RWPE1 (cell line): Measurements from ENCODE around the gene HIBADH.
A peak's percentile ranks its signal among the peaks of the same experiment; 100 is the strongest.

Experiments
- CTCF ChIA-PET: fragments of 350-600 bp; sonication (Branson Sonifier 250); formaldehyde crosslinking; extraction: SDS; loops from one replicate; lab custom pipeline; 2021; lab: Yijun Ruan, JAX
- POLR2A ChIA-PET: fragments of 400-600 bp; formaldehyde crosslinking; extraction: SDS; loops from one replicate; lab custom pipeline; 2020; ENCODE audit warnings: antibody characterized with exemption; ENCODE audit not compliant: low non-redundant PET; lab: Yijun Ruan, JAX
- DNase-seq: peaks from one replicate; pipeline ENCODE4 v3.0.0; 2012; ENCODE audit warnings: low spot score
- H3K27ac ChIP-seq: fragments of 450-650 bp; 2 replicates; pipeline ENCODE4 v1.5.1; 2017
- TF ChIP-seq, protein P1 (sequence below): fragments of 450-650 bp; conservative IDR thresholded peaks from 2 replicates; pipeline ENCODE4 v1.5.1; 2017; ENCODE audit warnings: low read depth, mild to moderate bottlenecking

Gene HIBADH

DNA sequence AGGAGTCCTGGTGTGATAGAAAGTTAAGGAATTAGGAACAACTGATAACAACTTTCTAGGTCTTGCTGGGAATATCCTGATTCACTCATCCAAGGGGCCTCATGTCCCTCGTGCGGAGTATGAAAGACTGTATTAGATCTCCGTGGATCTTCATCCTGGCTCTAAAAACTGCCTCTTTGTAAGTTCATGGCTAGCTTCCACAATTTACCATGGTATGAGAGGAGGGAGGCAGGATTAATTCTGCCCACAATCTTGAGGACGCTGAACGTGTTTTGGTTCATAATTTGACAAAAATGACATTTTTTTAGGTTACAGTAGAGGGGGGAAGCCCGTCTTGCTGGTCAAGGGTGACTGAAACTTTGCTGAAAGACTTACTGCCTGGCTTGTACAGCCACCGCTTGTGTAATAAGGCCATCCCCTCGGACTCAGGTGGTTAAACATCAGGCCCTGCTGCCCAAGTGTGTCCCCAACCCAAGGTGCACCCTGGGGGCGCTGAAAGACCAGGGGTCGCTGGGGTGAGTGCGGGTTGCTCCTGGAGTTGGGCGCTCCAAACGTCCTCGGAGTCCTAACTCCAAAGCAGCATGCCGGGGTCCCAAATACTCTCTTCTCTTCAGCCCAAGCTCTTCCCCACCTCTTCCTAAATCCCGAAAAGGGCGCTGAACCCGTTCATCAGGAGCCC, 733 bp downstream of the HIBADH start:
- CTCF ChIA-PET = interaction anchor here (0.6 to 0.8 kb wide), 3 partner anchors 10 to 108 kb away, joined by 3 to 4 read pairs (median 4); no protein-coding TSS in a partner anchor
- TF ChIP-seq, protein P1, sequence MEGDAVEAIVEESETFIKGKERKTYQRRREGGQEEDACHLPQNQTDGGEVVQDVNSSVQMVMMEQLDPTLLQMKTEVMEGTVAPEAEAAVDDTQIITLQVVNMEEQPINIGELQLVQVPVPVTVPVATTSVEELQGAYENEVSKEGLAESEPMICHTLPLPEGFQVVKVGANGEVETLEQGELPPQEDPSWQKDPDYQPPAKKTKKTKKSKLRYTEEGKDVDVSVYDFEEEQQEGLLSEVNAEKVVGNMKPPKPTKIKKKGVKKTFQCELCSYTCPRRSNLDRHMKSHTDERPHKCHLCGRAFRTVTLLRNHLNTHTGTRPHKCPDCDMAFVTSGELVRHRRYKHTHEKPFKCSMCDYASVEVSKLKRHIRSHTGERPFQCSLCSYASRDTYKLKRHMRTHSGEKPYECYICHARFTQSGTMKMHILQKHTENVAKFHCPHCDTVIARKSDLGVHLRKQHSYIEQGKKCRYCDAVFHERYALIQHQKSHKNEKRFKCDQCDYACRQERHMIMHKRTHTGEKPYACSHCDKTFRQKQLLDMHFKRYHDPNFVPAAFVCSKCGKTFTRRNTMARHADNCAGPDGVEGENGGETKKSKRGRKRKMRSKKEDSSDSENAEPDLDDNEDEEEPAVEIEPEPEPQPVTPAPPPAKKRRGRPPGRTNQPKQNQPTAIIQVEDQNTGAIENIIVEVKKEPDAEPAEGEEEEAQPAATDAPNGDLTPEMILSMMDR = no peak
- H3K27ac ChIP-seq = peak overlapping the region; percentile 82
- POLR2A ChIA-PET = interaction anchor here (1.2 kb wide), 1 partner anchor 15 kb away, joined by 6 read pairs; no protein-coding TSS in a partner anchor
- DNase-seq = no peak

DNA sequence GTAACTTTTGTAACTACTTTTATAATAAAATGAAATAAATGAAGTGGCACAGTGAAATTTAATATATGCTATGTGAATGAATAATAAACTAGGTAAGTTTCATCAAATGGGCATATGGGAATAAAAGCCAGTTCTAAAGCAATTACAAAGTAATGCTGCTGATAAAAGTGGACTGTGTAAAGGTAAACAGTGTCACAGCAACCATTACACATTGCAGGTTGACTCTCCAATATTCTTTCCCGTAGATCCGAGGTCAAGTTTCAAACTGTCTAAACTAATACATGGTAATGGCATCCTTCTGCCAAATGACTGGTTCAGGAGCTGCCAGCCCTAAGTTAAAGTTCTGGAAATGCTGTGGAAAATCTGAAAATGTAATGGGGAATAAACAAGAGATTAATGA, 6.0 kb downstream of the HIBADH start:
- CTCF ChIA-PET = interaction anchor here (0.5 kb wide), 1 partner anchor 457 kb away, joined by 3 read pairs; the partner anchor contains the start of gene HOXA13
- TF ChIP-seq, protein P1 = no peak
- POLR2A ChIA-PET = no interaction called here
- no peak overlapping the region for H3K27ac ChIP-seq
- no peak for DNase-seq

GRCh38 chr7:27655184-27655583, 7.5 kb downstream of the HIBADH start:
- POLR2A ChIA-PET = no interaction called here
- no peak overlapping the region for H3K27ac ChIP-seq
- DNase-seq = no peak
- CTCF ChIA-PET = no interaction called here
- TF ChIP-seq, protein P1 = no peak

GRCh38 chr7:27652518-27652917, 10.2 kb downstream of the HIBADH start:
- ChIA-PET POLR2A (no interaction called here), CTCF (interaction anchor here (0.6 kb wide), 1 partner anchor 457 kb away, joined by 3 read pairs; no protein-coding TSS in a partner anchor)
- DNase-seq = no peak
- H3K27ac ChIP-seq = no peak overlapping the region
- TF ChIP-seq, protein P1 = no peak

DNA sequence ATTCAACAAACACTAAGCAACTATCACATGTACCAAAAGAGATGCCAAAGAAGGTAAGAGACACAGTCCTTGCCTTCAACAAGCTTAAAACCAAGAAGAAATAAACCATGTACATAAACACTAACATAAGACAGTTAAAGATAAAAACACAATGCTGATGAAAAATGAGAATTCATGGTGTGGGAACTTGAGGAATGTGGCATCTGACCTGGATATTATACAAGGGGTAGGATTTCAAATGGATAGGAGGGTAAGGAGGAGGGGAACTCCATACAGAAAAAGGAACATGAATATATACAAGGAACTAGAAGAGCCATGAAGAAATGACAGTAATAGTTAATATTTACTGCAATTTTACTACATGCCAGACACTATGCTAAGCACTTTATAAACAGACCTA, 11.0 kb downstream of the HIBADH start:
- H3K27ac ChIP-seq = no peak overlapping the region
- POLR2A ChIA-PET = no interaction called here
- TF ChIP-seq, protein P1 = no peak
- CTCF ChIA-PET = interaction anchor here (0.6 kb wide), 1 partner anchor 10 kb away, joined by 4 read pairs; no protein-coding TSS in a partner anchor
- no peak for DNase-seq

DNA sequence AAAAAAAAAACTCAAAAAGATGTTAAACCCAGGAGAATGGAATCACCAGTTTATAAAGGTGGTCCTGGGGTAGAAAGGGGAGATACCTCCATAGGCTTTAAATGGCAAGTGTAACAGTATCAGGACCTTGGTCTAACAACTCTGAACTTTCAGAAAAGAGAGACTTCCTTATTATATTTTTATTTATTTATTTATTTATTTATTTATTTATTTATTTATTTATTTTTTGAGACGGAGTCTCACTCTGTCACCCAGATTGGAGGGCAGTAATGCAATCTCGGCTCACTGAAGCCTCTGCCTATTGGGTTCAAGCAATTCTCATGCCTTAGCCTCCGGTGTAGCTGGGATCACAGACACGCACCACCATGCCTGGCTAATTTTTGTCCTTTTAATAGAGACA, 12.4 kb downstream of the HIBADH start:
- ChIA-PET CTCF (interaction anchor here (0.6 to 0.7 kb wide), 4 partner anchors 57 to 1353 kb away, joined by 3 to 4 read pairs (median 3); no protein-coding TSS in a partner anchor), POLR2A (no interaction called here)
- DNase-seq = no peak
- TF ChIP-seq, protein P1 = no peak
- no peak overlapping the region for H3K27ac ChIP-seq
